BJ (cell line): ENCODE results near the gene MAML3. TPM values are rescaled to one million over a fixed set of nuclear protein-coding genes. Genes with fewer than 3 reads are reported as not detected.

ENCODE experiments used
- CTCF ChIA-PET: fragments of 350-600 bp; formaldehyde crosslinking; extraction: SDS; loops from one replicate; lab custom pipeline; 2021; ENCODE audit warnings: antibody characterized with exemption, inconsistent platforms; lab: Yijun Ruan, JAX
- POLR2A ChIA-PET: fragments of 300-600 bp; sonication (Branson Sonifier 250); formaldehyde crosslinking; extraction: SDS; loops from one replicate; lab custom pipeline; 2021; ENCODE audit warnings: antibody characterized with exemption; lab: Charles Lee
- DNase-seq: peaks from one replicate; pipeline ENCODE4 v3.0.0-alpha.2; 2011; ENCODE audit warnings: low read depth
- H3K27me3 ChIP-seq: 2 replicates; pipeline ENCODE4 v1.6.0; 2011; ENCODE audit warnings: low read length; ENCODE audit not compliant: control insufficient read depth, insufficient read depth
- H3K36me3 ChIP-seq: 2 replicates; pipeline ENCODE4 v1.5.1; 2011; ENCODE audit warnings: low read length; ENCODE audit not compliant: control insufficient read depth, insufficient read depth
- H3K4me3 ChIP-seq: 2 replicates; pipeline ENCODE4 v1.5.1; 2011; ENCODE audit warnings: low read depth, mild to moderate bottlenecking, control low read depth, low read length
- CTCF ChIP-seq: IDR thresholded peaks from 2 replicates; pipeline ENCODE4 v1.5.1; 2011; ENCODE audit warnings: low read depth, mild to moderate bottlenecking, control low read depth, inconsistent platforms, low read length, moderate library complexity; ENCODE audit not compliant: insufficient read depth
- polyA plus RNA-seq: library from polyadenylated mRNA; depleted of rRNA; stranded (reverse); fragments of >200 nt; gene quantifications from 2 replicates; pipeline ENCODE4 v1.2.3, GENCODE V29; 2011

Gene MAML3
- polyA plus RNA-seq, 1 experiment = 1.6 TPM

GRCh38 chr4:140031061-140031460, 122.9 kb downstream of the MAML3 start:
- ChIA-PET POLR2A (no interaction called here), CTCF (no interaction called here)
- Histone ChIP-seq H3K36me3 (no peaks in the 10 kb centered on the region), H3K4me3 (no peak overlapping the region), H3K27me3 (0 out of 2 replicates have a peak, but pooled peaks cover 2% of the 10 kb centered on the region)
- no peak for TF ChIP-seq CTCF
- no peak for DNase-seq

GRCh38 chr4:140028676-140029517, 125.1 kb downstream of the MAML3 start:
- TF ChIP-seq CTCF = no peak
- no peak overlapping the region for H3K4me3 ChIP-seq
- DNase-seq = no peak
- POLR2A ChIA-PET = no interaction called here
- 0 out of 2 replicates have a peak, but pooled peaks cover 2% of the 10 kb centered on the region for H3K27me3 ChIP-seq
- CTCF ChIA-PET = interaction anchor here (0.9 to 1.5 kb wide), 2 partner anchors 14 to 16 kb away, joined by 3 to 5 read pairs; no protein-coding TSS in a partner anchor
- no peaks in the 10 kb centered on the region for H3K36me3 ChIP-seq

- no peak for TF ChIP-seq CTCF
- ChIA-PET CTCF (interaction anchor here (0.9 to 1.5 kb wide), 2 partner anchors 14 to 15 kb away, joined by 3 to 5 read pairs; no protein-coding TSS in a partner anchor), POLR2A (no interaction called here)
- DNase-seq = no peak
- Histone ChIP-seq H3K27me3 (0 out of 2 replicates have a peak, but pooled peaks cover 2% of the 10 kb centered on the region), H3K4me3 (no peak overlapping the region), H3K36me3 (no peaks in the 10 kb centered on the region)
Observed at GRCh38 chr4:140028101-140028500, 125.9 kb downstream of the MAML3 start.

GRCh38 chr4:140027101-140027500, 126.9 kb downstream of the MAML3 start:
- CTCF ChIA-PET = interaction anchor here (1.5 kb wide), 1 partner anchor 14 kb away, joined by 5 read pairs; no protein-coding TSS in a partner anchor

More at GRCh38 chr4:140027101-140027500, 126.9 kb downstream of the MAML3 start:
- DNase-seq = no peak
- Histone ChIP-seq H3K36me3 (no peaks in the 10 kb centered on the region), H3K27me3 (0 out of 2 replicates have a peak, but pooled peaks cover 2% of the 10 kb centered on the region), H3K4me3 (no peak overlapping the region)
- POLR2A ChIA-PET = no interaction called here
- no peak for TF ChIP-seq CTCF
